ENCODE data around the gene NDUFA12. TPM values are rescaled to one million over a fixed set of nuclear protein-coding genes. Genes with fewer than 3 reads are reported as not detected.

NDUFA12 gene
- total and polyA plus RNA-seq, 9 of the 15 experiments (the other 6 are each of a cell fraction or from before 2014, with no cell fraction given): 115 to 986 (median 283) TPM

DNA sequence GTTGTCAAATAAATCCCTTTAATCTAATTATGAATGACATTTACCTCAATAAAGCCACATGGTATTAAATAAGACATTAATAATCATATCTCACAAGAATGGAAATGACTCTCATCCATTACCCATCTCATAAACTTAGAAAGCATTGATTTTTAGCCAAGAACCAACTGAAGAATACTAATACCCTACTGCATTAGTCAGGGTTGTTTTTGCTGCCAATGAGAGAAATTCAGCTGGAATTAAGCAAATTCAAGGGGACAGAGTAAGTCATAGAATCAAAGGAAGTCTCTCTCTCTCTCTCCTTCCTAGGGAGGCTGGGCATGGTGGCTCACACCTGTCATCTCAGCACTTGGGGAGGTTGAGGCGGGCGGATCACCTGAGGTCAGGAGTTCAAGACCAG lies 41.6 kb downstream of the NDUFA12 start (continued):
- no peak for TF ChIP-seq PBX2 (CRISPR knock-in tag; IDR thresholded peaks at IDR 0.05; ENCODE audit: low read depth)
- TF ChIP-seq PBX2 (tag; conservative IDR thresholded peaks at IDR 0.05; ENCODE audit: low read depth): no peak
- no peak for TF ChIP-seq PML (IDR thresholded peaks at IDR 0.05; ENCODE audit: low read length)
- no peak for TF ChIP-seq CBX1 (IDR thresholded peaks at IDR 0.05; ENCODE audit: low read depth)

GRCh38 chr12:94961256-94961824 lies 42.2 kb downstream of the NDUFA12 start:
- no peaks in the 10 kb centered on the region for H3K9me1 ChIP-seq (ENCODE audit: control insufficient read depth, insufficient read depth, low read length)
- peaks cover 0 to 6% of the 10 kb centered on the region in 2 experiments; a peak in 2 of 5 replicates for H3K27me3 ChIP-seq (ENCODE audit: control insufficient read depth in 2 of 2, insufficient read depth in 2 of 2, low read length in 2 of 2)
- ChIA-PET POLR2A (interaction anchor here (1.7 to 1.9 kb wide), 2 partner anchors 11 to 31 kb away, joined by 5 to 7 read pairs; no protein-coding TSS in a partner anchor), CTCF (ENCODE audit: low intra/inter-chr PET ratio) (no interaction called here)
- no peak overlapping the region for H3K9ac ChIP-seq (ENCODE audit: insufficient read depth in 1 of 2, low read depth in 2 of 2, low read length in 2 of 2)
- no peak for TF ChIP-seq ZNF140 (CRISPR knock-in tag; IDR thresholded peaks at IDR 0.05)
- no peak for TF ChIP-seq SIX5 (IDR thresholded peaks at IDR 0.05; ENCODE audit: borderline replicate concordance in 1 of 2, insufficient read depth in 1 of 2, low read depth in 1 of 2, low read length in 2 of 2)
- TF ChIP-seq RFX1 (IDR thresholded peaks at IDR 0.05): peak; percentile 38; the same call in 1 of the 2 replicates
- TF ChIP-seq, protein P1, sequence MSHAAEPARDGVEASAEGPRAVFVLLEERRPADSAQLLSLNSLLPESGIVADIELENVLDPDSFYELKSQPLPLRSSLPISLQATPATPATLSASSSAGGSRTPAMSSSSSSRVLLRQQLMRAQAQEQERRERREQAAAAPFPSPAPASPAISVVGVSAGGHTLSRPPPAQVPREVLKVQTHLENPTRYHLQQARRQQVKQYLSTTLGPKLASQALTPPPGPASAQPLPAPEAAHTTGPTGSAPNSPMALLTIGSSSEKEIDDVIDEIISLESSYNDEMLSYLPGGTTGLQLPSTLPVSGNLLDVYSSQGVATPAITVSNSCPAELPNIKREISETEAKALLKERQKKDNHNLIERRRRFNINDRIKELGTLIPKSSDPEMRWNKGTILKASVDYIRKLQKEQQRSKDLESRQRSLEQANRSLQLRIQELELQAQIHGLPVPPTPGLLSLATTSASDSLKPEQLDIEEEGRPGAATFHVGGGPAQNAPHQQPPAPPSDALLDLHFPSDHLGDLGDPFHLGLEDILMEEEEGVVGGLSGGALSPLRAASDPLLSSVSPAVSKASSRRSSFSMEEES (CRISPR knock-in tag; IDR thresholded peaks at IDR 0.05): peak; percentile 80
- no peaks in the 10 kb centered on the region for H4K20me1 ChIP-seq (replicated peaks; ENCODE audit: control insufficient read depth, insufficient read depth, low read length)
- no peaks in the 10 kb centered on the region for H3K4me1 ChIP-seq (replicated peaks in 1 of 2; ENCODE audit: control insufficient read depth in 2 of 2, insufficient read depth in 2 of 2, low read length in 2 of 2)
- ATAC-seq: no peak
- DNase-seq (ENCODE audit: extremely low read depth in 1 of 4, low spot score in 3 of 4): no peak
- no peak for FAIRE-seq
- no peak overlapping the region for H3K4me2 ChIP-seq (ENCODE audit: insufficient read depth, low read length)
- H3K79me2 ChIP-seq (ENCODE audit: control insufficient read depth, insufficient read depth, low read length): no peaks in the 10 kb centered on the region
- no peak overlapping the region for H2AFZ ChIP-seq (ENCODE audit: low read depth, low read length)
- in situ Hi-C loops (cut with MboI): no loop called here
- H3K9me3 ChIP-seq (replicated peaks; ENCODE audit: control insufficient read depth, insufficient read depth, low read depth, low read length): no peaks in the 10 kb centered on the region
- no peaks in the 10 kb centered on the region for H3K36me3 ChIP-seq (ENCODE audit: control insufficient read depth, insufficient read depth, low read length)
- BruUV-seq (replicated peaks): no TSS peak
- H3K27ac ChIP-seq (ENCODE audit: extremely low read depth, low read depth, low read length): no peak overlapping the region
- H3K4me3 ChIP-seq: no peak overlapping the region
- intact Hi-C loops (cut with micrococcal nuclease): no loop called here
